GM18502 (cell line): ENCODE measurements around the gene APP.

Source experiments
- ATAC-seq: cut with Tn5 transposase; IDR thresholded peaks from one replicate; pipeline ENCODE4 v1.9.1; 2021; ENCODE audit warnings: mild to moderate bottlenecking; ENCODE audit not compliant: unreplicated experiment, poor library complexity

The APP gene

DNA sequence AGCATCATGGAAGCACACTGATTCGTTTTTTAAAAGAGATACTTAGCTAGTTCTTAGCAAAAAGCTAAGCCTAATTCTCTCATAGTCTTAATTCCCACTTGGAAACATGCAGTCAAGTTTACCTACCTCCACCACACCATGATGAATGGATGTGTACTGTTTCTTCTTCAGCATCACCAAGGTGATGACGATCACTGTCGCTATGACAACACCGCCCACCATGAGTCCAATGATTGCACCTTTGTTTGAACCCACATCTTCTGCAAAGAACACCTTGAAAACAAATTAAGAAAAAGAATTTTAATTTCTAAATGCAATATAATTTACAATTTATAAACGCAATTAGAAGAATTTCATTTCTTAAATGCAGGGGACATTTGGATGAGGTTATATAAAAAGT, 279.0 kb downstream of the APP start:
- ATAC-seq, result no peak

DNA sequence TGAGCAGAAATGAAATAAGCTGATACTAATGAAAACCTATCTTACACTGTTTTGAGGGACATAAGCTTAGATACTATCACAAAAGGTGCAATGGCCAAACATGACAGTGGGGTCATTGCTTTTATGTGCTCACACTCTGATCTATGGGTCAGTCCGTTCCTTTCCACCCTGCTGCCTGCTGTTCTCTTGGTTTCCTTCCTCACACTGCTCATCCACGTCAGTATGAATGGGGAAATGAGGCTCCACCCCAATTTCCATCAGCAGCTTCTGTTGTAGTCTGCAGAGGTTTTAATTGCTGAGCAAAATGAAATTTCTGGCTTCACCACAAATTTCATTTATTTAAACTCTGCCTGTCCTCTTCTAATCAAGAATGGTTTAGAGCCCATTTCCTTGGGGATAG, 280.6 kb downstream of the APP start:
- ATAC-seq, result no peak

DNA sequence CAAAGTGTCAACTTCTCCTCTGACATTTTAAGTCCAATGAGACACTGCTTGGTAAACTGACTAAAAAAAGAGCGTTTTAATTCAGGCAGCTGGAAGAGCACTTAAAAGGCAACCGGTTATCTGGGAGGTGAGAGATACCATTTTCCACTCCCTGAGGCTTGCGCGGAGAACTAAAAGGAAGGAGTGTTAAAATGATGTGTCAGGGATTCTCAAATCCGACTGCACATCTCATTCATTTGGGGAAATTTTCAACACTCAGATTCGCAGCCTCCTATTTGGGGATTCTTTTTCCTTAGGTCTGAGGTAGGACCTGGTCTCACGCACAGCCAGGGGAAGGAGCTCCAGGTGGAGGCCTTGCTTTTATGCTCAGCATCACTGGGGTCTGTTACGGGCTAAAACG, 281.9 kb downstream of the APP start:
- no peak for ATAC-seq

DNA sequence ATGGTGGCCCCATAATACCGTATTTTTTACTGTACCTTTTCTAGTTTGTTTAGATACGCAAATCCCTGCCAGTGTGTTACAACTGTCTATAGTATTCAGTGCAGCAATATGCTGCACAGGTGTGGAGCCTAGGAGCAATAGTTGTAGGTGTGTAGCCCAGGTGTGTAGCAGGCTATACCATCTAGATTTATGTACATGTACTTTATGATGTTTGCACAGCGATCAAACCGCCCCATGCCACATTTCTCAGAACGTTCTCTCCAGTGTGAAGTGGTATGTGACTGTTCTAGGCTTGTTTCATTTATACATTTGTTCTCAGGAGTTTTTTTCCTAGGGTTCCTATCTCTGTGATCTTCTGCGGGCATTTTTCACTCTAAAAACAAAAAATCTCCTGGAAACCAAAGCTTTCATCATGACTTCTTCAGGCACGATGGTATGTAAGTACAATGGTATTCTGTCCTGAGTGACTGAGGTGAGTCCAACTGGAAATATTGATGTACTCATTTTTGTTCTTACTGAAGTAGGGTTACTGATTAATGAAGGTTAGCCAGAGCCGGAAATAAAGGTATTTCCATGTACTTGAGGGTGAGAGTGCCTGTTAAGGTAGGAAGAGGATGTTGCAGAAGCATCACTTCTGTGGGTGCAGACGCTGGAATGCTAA, 282.8 kb downstream of the APP start:
- no peak for ATAC-seq

DNA sequence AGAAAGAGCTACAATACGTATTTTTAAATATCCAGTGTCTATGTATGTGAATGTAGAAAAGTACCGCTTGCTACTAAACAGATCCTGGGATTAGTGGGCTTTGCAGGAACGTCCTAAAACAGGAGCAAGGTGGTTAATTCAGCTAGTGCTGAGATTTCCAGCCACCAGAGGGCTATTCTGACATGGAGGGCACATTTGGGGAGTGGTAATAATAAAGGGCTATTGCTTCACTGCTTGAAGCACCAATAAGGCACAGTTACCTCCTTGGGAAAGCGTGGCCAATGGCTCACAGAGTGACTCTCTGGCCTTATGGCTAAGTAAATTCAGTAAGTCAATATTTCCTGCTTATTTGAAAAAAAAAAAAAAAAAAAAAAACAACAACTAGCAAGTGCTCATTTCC, 283.4 kb downstream of the APP start:
- ATAC-seq, result no peak

DNA sequence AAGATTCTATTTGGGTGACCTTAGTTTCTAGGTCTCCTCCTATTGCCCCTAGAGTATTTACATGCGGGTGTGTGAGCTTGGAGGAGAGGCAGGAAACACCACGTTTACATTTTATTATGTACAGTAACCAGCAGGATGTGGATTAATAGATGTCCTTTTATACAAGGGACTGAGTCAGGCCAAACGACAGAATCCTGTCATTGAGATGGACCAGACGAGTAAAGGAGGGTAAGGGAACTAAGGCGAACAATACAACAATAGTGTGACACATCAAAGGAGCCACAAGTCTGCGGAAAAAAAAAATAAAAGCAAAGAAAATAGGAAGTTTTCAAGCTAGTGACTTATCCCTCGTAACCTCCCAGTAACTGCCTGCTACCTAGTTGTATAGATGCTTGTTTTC, 284.7 kb downstream of the APP start:
- no peak for ATAC-seq

DNA sequence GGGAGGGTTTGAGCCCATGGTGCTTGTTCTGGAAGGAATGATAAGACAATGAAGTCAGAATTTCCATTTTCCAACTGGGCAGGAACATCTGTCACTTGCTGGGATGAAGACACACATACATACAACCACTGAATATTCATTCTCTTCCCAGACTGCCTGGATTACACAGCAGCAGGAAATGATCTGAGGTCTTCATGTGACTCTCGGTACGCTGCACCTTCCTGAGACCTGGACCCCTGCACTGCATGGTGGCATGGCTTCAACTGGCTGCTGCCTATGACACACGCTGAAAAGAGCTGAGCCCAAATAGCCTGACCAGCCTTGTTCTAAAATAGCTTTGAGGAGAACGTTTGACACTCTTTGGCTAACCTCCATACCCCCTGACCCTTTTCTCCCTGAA, 285.2 kb downstream of the APP start:
- ATAC-seq, result no peak

DNA sequence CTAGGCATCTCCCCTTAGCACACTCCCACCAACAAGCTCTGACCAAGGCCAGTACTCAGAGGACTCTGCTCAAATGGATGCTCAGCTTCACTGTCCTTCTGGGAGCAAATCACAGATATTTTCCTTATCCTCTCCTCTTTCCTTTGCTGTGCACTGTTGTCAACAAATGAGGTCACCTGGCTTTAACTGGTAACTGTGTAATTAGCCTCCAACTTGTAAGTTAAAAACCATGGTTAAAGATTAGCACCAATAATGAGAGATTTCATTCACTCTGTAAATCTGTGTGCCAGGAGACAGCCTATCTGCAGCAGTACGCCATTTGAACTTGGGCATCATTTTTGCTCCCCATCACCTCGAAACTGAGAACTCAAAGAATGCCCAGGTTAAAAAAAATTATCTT, 286.3 kb downstream of the APP start:
- ATAC-seq, result no peak

DNA sequence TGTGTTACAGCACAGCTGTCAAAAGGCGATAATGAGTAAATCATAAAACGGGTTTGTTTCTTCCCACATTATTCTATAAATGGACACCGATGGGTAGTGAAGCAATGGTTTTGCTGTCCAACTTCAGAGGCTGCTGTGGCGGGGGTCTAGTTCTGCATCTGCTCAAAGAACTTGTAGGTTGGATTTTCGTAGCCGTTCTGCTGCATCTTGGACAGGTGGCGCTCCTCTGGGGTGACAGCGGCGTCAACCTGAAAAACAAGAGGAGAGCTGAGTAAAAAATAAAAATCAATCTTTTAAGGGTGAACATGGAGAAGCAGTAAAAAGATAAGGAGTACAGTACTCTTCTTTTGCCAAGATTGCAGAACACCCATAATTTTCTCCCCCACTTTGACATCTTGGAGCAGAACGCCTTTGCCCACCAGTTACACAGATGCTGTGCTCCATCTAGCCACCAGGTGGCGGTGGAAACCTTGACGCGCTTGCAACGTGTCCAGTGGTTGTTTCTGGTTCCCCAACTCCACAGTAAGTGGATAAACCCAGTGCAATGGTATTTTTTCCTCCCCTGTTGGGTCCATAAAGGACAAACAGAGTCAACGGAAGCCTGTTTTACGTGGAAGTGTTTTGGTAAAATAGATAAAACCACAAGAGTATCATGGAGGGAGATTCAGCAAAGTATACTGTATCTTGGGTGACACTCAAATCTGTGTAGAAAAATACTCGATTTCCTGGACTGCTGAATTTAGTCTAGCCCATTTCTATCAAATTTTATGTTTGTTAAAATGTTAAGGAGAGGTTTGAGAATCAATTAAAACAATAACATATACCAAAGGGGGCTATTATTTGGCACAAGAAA, 288.8 kb downstream of the APP start:
- ATAC-seq, result peak; percentile 93

DNA sequence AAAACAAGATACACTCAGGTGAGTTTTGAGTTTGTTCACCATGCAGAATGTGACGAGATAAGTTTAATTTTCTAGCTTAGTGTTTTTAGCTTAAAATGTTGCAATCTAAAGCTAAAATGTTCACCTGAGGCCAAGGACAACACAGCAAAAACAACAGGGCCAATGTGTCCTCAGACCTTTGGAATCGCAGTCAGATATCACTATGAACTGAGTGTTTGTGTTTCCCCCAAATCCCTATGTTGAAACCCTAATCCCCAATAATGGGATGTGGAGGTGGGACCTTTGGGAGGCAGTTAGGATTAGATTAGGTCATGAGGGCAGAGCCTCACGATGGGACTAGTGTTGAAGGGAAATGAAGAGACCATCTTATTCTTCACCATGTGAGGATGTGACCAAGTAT, 291.4 kb downstream of the APP start:
- no peak for ATAC-seq

DNA sequence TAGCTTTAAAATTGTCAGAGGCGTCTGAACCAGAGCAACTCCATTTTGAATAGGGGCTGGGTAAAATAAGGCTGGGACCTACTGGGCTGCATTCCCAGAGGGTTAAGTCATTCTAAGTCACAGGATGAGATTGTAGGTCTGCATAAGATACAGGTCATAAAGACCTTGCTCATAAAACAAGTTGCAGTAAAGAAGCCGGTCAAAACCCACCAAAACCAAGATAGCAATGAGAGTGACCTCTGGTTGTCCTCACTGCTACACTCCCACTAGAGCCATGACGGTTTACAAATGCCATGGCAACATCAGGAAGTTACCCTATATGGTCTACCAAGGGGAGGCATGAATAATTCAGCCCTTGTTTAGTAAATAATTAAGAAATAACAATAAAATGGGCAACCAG, 292.2 kb downstream of the APP start:
- ATAC-seq, result no peak

DNA sequence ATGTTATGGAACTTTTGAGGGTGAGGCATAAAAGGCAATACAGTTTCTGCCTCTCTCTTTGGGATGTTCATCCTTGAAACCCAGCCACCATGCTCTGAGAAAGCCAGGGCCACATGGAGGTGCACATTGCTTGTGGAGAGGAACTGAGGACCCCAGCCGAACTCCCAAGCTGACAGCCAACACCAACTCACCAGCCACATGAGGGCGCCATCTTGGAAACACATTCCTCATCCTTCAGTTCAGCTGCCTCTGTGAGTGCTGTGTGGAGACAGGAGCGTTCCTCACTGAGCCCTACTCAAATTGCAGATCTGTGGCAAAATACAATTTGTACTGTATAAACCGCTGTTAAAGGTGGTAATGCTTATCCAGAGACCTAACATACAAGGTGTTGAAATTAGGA, 298.3 kb downstream of the APP start:
- no peak for ATAC-seq

DNA sequence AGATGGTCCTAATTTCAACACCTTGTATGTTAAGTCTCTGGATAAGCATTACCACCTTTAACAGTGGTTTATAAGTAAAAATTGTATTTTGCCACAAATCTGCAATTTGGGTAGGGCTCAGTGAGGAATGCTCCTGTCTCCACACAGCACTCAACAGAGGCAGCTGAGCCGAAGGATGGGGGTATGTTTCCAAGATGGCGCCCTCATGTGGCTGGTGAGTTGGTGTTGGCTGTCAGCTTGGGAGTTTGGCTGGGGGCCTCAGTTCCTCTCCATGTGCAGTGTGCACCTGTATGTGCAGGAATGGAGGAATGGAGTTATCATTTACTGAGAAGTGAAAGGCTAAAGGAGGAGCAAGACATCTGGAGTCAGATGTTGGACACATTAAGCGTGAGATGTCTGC, 299.0 kb downstream of the APP start:
- ATAC-seq, result no peak

DNA sequence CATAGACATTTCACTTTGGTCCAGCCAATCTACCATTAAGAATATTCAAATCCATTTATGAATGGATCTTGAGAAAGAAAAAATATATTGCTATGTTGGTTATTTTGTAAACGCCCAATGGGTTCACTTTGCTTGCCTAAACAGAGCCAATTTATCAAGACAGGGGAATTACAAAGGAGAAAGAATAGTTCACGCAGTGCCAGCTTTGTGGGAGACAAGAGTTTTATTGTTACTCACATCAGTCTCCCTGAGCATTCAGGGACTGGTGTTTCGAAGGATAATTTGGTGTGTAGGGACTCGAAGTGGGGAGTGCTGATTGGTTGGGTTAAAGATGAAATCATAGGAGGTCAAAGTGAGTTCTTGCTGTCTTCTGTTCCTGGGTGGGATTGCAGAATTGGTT, 300.5 kb downstream of the APP start:
- no peak for ATAC-seq

DNA sequence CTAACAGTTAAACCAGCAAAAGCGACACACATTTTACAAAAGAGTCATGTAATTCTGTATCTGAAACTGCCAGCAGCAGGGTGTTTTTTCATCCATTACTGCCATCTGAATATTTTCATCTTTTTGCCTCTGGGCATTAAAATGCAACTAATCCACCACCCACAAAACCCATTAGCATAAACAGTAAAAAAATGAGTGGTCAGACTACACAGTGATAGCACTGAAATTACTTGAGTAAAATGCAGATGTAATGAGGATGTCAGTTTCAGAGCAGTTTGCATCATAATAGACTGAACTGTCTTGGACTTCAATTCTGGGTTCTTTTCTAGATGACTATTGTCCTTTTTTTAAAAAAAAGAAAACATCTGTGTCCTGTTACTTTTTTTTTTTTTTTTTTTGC, 303.5 kb downstream of the APP start:
- ATAC-seq, result no peak

DNA sequence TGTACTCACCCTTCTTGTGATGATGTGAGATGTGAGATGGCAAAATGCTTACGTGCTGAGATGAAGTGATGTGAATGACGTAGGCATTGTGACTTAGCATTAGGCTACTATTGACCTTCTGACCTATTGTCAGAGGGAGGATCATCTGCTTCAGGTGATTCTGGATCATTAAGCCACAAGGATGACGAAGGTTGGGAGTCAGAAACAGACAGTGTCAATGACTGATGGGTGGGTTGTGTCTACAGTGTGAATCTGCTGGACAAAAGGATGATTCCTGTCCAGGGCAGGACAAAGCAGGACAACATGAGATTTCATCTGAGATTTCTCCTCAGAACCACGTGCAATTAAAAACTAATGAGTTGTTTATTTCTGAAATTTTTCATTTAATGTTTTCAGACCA, 306.8 kb downstream of the APP start:
- no peak for ATAC-seq

DNA sequence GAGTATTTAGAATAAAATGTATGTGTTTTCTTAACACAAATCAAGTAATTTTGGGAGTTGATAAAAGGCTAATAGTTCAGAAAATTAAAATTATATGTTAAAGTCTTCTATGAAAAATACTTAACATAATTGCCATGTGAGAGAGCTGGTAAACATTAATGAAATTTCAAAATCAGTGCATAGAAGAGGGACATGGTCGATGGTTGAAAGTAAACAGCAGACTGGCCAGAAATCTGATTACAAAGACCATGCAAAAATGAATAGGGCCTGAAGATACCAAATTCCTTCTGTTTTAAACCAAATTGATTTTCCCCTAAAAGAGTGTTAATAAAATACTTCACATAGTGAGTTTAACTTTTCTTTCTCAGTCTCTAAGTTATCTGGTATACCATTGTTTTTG, 307.5 kb downstream of the APP start:
- ATAC-seq, result no peak

DNA sequence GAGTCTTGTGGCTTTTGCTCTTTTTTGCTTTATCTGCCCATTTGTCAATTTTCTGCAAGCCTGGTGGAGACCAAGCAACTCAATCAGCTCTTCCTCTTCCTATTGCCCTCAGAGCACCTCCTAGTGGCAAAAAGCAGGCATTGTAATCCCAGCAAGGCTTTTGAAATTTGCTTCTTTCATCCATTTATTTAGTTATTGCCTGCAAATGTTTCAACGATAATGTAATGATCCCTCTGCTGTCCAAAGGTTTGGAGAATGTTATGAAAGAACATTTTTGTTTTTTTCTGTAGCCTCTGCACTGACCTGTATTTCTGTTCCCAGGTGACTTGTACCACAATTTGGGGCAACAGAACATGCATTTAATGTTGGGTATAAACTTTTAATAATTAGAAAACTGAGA, 308.0 kb downstream of the APP start:
- peak; percentile 69 for ATAC-seq

DNA sequence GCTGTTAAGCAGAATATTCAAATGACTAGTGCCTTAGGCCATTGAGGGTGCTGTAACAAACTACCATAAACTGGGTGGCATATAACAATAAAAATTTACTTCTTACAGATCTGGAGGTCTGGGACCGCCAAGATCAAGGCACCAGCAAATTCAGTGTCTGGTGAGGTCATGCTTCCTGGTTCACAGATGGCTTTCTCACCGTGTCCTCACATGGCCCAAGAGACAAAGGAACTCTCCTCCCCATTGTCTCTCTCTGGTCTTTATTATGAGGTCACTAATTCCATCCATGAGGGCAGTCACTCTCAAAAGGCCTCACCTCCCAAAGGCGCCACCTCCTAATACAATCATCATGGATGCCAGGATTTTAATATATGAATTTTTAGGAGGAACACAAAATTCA, 308.5 kb downstream of the APP start:
- no peak for ATAC-seq

DNA sequence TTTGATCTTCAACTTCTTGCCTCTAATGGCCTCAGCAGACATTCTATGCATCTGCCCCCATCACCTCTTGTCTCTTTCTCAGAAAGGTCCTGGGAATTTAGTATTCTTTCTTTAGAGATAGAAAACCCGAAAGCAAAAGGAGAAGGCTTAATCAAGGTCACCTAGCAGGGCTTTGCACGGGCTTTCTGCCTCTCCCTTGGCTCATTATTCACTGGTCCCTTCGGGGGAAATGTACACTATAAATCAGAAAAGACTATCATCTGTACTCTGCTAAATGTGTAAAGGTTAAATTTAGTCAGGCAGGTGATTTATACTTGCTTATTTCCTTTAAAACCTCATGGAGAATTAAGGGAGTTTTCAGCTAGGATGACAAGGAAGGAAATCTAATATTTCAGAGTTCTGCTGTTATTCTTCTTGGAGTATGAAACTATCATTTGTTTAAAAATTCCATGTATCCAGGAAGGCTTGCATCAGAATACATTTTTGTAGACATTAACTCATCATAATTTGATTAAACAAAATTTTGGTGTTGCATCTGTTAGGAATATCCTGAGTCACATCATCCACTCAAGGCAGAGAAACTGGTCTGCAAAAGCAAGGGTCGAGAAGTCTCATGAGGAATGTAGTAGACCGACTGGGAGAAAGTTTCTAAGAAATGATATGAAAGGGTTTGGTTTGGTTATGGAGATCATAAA, 311.2 kb downstream of the APP start:
- ATAC-seq, result no peak

DNA sequence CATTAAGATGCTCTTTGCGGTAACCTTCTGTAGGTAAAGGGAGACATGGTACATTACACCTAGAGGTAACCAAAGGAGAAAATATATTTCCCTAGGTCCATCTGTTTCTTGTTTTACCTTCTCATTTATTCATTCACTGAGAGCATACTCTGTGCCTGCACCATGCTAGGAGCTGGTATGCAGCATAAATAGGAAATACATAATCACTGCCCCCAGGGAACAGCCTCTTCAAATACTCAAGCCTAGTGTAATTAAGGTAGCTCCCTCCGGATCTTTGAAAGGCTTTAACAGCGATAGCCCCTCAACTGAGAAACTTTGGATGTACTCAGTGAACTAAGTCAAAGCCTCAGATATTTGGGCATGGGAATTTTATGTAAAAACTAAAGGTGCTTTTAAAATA, 312.2 kb downstream of the APP start:
- ATAC-seq, result no peak
